DOHH2 (cell line): Measurements from ENCODE around the gene FOXD4.
"Not testable (repeated sequence)": the region's sequence is repeated elsewhere in the genome, so short reads cannot be mapped to it uniquely, and the experiment has no call there.

Source experiments
- EZH2phosphoT487 ChIP-seq: fragments of 200-600 bp; sonication (generic); IDR thresholded peaks from 2 replicates; pipeline ENCODE4 v1.6.1; 2017; ENCODE audit warnings: borderline replicate concordance, mild to moderate bottlenecking, antibody characterized with exemption, low read length, moderate library complexity, mixed read lengths
- TF ChIP-seq, protein P1 (sequence below): fragments of 200-600 bp; sonication (generic); IDR thresholded peaks from one replicate; pipeline ENCODE4 v1.5.1; 2014; ENCODE audit warnings: antibody characterized with exemption, mild to moderate bottlenecking, low read depth, low read length; ENCODE audit not compliant: poor library complexity, severe bottlenecking

DNA sequence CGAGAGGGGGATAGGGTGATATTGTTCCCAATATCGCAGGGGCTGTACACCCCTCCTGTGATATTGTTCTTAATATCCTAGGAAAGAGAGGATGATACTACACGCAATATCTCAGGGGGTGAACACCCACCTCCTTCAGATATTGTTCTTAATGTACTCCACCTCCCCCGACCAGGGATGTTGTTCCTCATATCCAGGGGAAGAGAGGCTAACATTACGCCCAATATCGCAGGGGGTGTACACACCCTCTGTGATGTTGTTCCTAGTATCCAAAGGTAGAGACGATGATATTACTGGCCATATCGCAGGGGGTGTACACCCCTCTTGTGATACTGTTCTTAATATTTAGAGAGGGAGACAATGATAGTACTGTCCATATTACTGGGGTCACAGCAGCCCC, 12.2 kb downstream of the FOXD4 start:
- TF ChIP-seq, protein P1, sequence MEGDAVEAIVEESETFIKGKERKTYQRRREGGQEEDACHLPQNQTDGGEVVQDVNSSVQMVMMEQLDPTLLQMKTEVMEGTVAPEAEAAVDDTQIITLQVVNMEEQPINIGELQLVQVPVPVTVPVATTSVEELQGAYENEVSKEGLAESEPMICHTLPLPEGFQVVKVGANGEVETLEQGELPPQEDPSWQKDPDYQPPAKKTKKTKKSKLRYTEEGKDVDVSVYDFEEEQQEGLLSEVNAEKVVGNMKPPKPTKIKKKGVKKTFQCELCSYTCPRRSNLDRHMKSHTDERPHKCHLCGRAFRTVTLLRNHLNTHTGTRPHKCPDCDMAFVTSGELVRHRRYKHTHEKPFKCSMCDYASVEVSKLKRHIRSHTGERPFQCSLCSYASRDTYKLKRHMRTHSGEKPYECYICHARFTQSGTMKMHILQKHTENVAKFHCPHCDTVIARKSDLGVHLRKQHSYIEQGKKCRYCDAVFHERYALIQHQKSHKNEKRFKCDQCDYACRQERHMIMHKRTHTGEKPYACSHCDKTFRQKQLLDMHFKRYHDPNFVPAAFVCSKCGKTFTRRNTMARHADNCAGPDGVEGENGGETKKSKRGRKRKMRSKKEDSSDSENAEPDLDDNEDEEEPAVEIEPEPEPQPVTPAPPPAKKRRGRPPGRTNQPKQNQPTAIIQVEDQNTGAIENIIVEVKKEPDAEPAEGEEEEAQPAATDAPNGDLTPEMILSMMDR, result not testable (repeated sequence)
- not testable (repeated sequence) for TF ChIP-seq EZH2phosphoT487
